ENCODE measurements around the gene CTNNA1. TPM values are rescaled to one million over a fixed set of nuclear protein-coding genes. Genes with fewer than 3 reads are reported as not detected.

The CTNNA1 gene
- total RNA-seq, 2 donors from 2014 or later, result 400 to 483 TPM

GRCh38 chr5:138869038-138869437 lies 115.8 kb downstream of the CTNNA1 start:
- intact Hi-C loops (cut with DNase I), result no loop called here
- no peak for TF ChIP-seq CTCF (IDR thresholded peaks at IDR 0.05)
- Histone ChIP-seq H3K9me3 (no peaks in the 10 kb centered on the region), H3K27ac (no peak overlapping the region), H3K9ac (ENCODE audit: low read depth in 2 of 2, low read length in 2 of 2) (no peak overlapping the region), H3K4me1 (no peaks in the 10 kb centered on the region), H3K4me3 (no peak overlapping the region), H3K36me3 (no peaks in the 10 kb centered on the region), H3K27me3 (no peaks in the 10 kb centered on the region)
- DNase-seq, result no peak

- intact Hi-C loops (cut with DNase I), result no loop called here
- no peak for DNase-seq
- Histone ChIP-seq H3K27ac (no peak overlapping the region), H3K36me3 (no peaks in the 10 kb centered on the region), H3K4me3 (no peak overlapping the region), H3K4me1 (no peaks in the 10 kb centered on the region), H3K9ac (ENCODE audit: low read depth in 2 of 2, low read length in 2 of 2) (no peak overlapping the region), H3K27me3 (no peaks in the 10 kb centered on the region), H3K9me3 (no peaks in the 10 kb centered on the region)
- no peak for TF ChIP-seq CTCF (IDR thresholded peaks at IDR 0.05)
Observed at GRCh38 chr5:138869763-138870500, 116.7 kb downstream of the CTNNA1 start.

GRCh38 chr5:138870611-138871010 lies 117.4 kb downstream of the CTNNA1 start:
- H3K4me3 ChIP-seq, result no peak overlapping the region
- no peaks in the 10 kb centered on the region for H3K9me3 ChIP-seq
- no peaks in the 10 kb centered on the region for H3K36me3 ChIP-seq
- intact Hi-C loops (cut with DNase I), result no loop called here
- no peak for TF ChIP-seq CTCF (IDR thresholded peaks at IDR 0.05)
- H3K9ac ChIP-seq (ENCODE audit: low read depth in 2 of 2, low read length in 2 of 2), result no peak overlapping the region
- H3K4me1 ChIP-seq, result no peaks in the 10 kb centered on the region
- no peak overlapping the region for H3K27ac ChIP-seq
- no peaks in the 10 kb centered on the region for H3K27me3 ChIP-seq
- DNase-seq, result no peak

- intact Hi-C loops (cut with DNase I), result no loop called here
- DNase-seq, result no peak
- H3K4me1 ChIP-seq, result no peaks in the 10 kb centered on the region
- no peak overlapping the region for H3K4me3 ChIP-seq
- no peak for TF ChIP-seq CTCF (IDR thresholded peaks at IDR 0.05)
- no peak overlapping the region for H3K27ac ChIP-seq
- H3K9ac ChIP-seq (ENCODE audit: low read depth in 2 of 2, low read length in 2 of 2), result no peak overlapping the region
- no peaks in the 10 kb centered on the region for H3K9me3 ChIP-seq
- H3K36me3 ChIP-seq, result no peaks in the 10 kb centered on the region
- H3K27me3 ChIP-seq, result no peaks in the 10 kb centered on the region
Observed at GRCh38 chr5:138872841-138873465, 119.7 kb downstream of the CTNNA1 start.

GRCh38 chr5:138873466-138874221 lies 120.4 kb downstream of the CTNNA1 start:
- no peak for TF ChIP-seq CTCF (IDR thresholded peaks at IDR 0.05)
- no peaks in the 10 kb centered on the region for H3K9me3 ChIP-seq
- H3K4me1 ChIP-seq, result no peaks in the 10 kb centered on the region
- H3K36me3 ChIP-seq, result no peaks in the 10 kb centered on the region
- no peak overlapping the region for H3K4me3 ChIP-seq
- DNase-seq, result no peak
- H3K27me3 ChIP-seq, result no peaks in the 10 kb centered on the region
- H3K9ac ChIP-seq (ENCODE audit: low read depth in 2 of 2, low read length in 2 of 2), result no peak overlapping the region
- intact Hi-C loops (cut with DNase I), result no loop called here
- no peak overlapping the region for H3K27ac ChIP-seq
